PC-3 (cell line): ENCODE measurements around the gene DNAJC4. TPM values are rescaled to one million over a fixed set of nuclear protein-coding genes. Genes with fewer than 3 reads are reported as not detected.

Experiments used
- ATAC-seq: fragments of 200-7000 bp; cut with Tn5 transposase; 2 replicates; pipeline ENCODE4 v1.9.1; 2020; ENCODE audit warnings: mild to moderate bottlenecking, moderate library complexity
- BruUV-seq: library from RNA; stranded (reverse); fragments of 400-500 nt; replicated peaks from 2 replicates; lab custom pipeline; 2021; lab: Mats Ljungman, UMichigan
- CTCF ChIA-PET: fragments of 300-600 bp; sonication (Branson Sonifier 250); formaldehyde crosslinking; loops from one replicate; lab custom pipeline; 2022; ENCODE audit warnings: antibody characterized with exemption; lab: Charles Lee
- POLR2A ChIA-PET: fragments of 300-600 bp; sonication (Branson Sonifier 250); formaldehyde crosslinking; loops from one replicate; lab custom pipeline; 2022; ENCODE audit warnings: antibody characterized with exemption; ENCODE audit not compliant: unreplicated experiment; lab: Charles Lee
- DNase-seq: peaks from one replicate; pipeline ENCODE4 v3.0.0-alpha.2; 2015
- H2AFZ ChIP-seq: fragments of 300-600 bp; sonication (generic); 2 replicates; pipeline ENCODE4 v1.6.0; 2016; ENCODE audit warnings: antibody characterized with exemption, low read length
- H3F3A ChIP-seq: fragments of 300-600 bp; sonication (generic); one replicate; pipeline ENCODE4 v1.6.0; 2017; ENCODE audit warnings: antibody characterized with exemption, low read length, control low read depth, mild to moderate bottlenecking; ENCODE audit not compliant: unreplicated experiment
- H3K27ac ChIP-seq: fragments of 300-600 bp; sonication (generic); 2 replicates; pipeline ENCODE4 v1.5.1; 2016; ENCODE audit warnings: mild to moderate bottlenecking, low read length
- H3K27me3 ChIP-seq: fragments of 300-600 bp; sonication (generic); 2 replicates; pipeline ENCODE4 v1.6.1; 2016; ENCODE audit warnings: low read length, mixed read lengths
- H3K36me3 ChIP-seq: fragments of 300-600 bp; sonication (generic); 2 replicates; pipeline ENCODE4 v1.6.1; 2016; ENCODE audit warnings: low read depth, mixed run types, low read length, mixed read lengths
- H3K4me1 ChIP-seq: fragments of 300-600 bp; sonication (generic); 2 replicates; pipeline ENCODE4 v1.5.1; 2016; ENCODE audit warnings: low read length; ENCODE audit not compliant: insufficient read depth
- H3K4me2 ChIP-seq: fragments of 300-600 bp; sonication (generic); 2 replicates; pipeline ENCODE4 v1.6.0; 2016; ENCODE audit warnings: low read length
- H3K4me3 ChIP-seq: fragments of 300-600 bp; sonication (generic); 2 replicates; pipeline ENCODE4 v1.5.1; 2016; ENCODE audit warnings: mild to moderate bottlenecking, low read length, mixed read lengths
- H3K79me2 ChIP-seq: fragments of 300-600 bp; sonication (generic); 2 replicates; pipeline ENCODE4 v1.6.1; 2017; ENCODE audit warnings: low read length, mixed read lengths
- H3K9ac ChIP-seq: fragments of 300-600 bp; sonication (generic); 2 replicates; pipeline ENCODE4 v1.6.0; 2016; ENCODE audit warnings: mild to moderate bottlenecking, low read length
- H3K9me2 ChIP-seq: fragments of 300-600 bp; sonication (generic); replicated peaks from 2 replicates; pipeline ENCODE4 v1.6.1; 2016; ENCODE audit warnings: mixed run types, low read length, mixed read lengths
- H3K9me3 ChIP-seq: fragments of 300-600 bp; sonication (generic); 2 replicates; pipeline ENCODE4 v1.6.1; 2016; ENCODE audit warnings: low read length, mixed read lengths
- H4K20me1 ChIP-seq: fragments of 300-600 bp; sonication (generic); 2 replicates; pipeline ENCODE4 v1.6.1; 2016; ENCODE audit warnings: low read length, mixed read lengths
- CTCF ChIP-seq: fragments of 300-600 bp; sonication (generic); conservative IDR thresholded peaks from 2 replicates; pipeline ENCODE4 v1.5.1; 2017; ENCODE audit warnings: antibody characterized with exemption, low read depth, mild to moderate bottlenecking, low read length
- EZH2 ChIP-seq: fragments of 300-600 bp; sonication (generic); IDR thresholded peaks from one replicate; pipeline ENCODE4 v1.6.1; 2017; ENCODE audit warnings: antibody characterized with exemption, mild to moderate bottlenecking, low read length; ENCODE audit not compliant: unreplicated experiment
- EZH2phosphoT487 ChIP-seq: fragments of 300-600 bp; sonication (generic); IDR thresholded peaks from 2 replicates; pipeline ENCODE4 v1.6.1; 2018; ENCODE audit warnings: mild to moderate bottlenecking, antibody characterized with exemption, low read length, borderline replicate concordance
- intact Hi-C: fragments of 100-400 bp; cut with micrococcal nuclease; formaldehyde crosslinking; loops from 2 replicates; pipeline ENCODE4 v1.9.0; 2023
- total RNA-seq: library from RNA; depleted of rRNA; stranded (reverse); fragments of >200 nt; gene quantifications from 2 replicates; pipeline ENCODE4 v1.2.3, GENCODE V29; 2014

The DNAJC4 gene
- total RNA-seq, 1 experiment from 2014 or later = 25.4 TPM

- peaks cover 68% of the 10 kb centered on the region for H3K36me3 ChIP-seq
- H4K20me1 ChIP-seq = peaks cover 7% of the 10 kb centered on the region; the same call in 1 of the 2 replicates
Observed at GRCh38 chr11:64204080-64204440, 26.3 kb upstream of the DNAJC4 start.

GRCh38 chr11:64204464-64204989 lies 25.8 kb upstream of the DNAJC4 start:
- peaks cover 9% of the 10 kb centered on the region; the same call in 1 of the 2 replicates for H3K79me2 ChIP-seq
- CTCF ChIA-PET = interaction anchor here (0.5 to 1.6 kb wide), 17 partner anchors 9 to 151 kb away, joined by 3 to 15 read pairs (median 5); partner anchors contain the start of genes DNAJC4, FKBP2, NUDT22 and PRDX5
- peaks cover 4% of the 10 kb centered on the region for H3F3A ChIP-seq
- POLR2A ChIA-PET = interaction anchor here (0.7 to 1.1 kb wide), 2 partner anchors 19 to 121 kb away, joined by 6 to 10 read pairs; partner anchors contain the start of gene STIP1
- no peaks in the 10 kb centered on the region for H3K9me3 ChIP-seq
- H3K4me1 ChIP-seq = 0 out of 2 replicates have a peak, but pooled peaks cover 3% of the 10 kb centered on the region
- H3K9ac ChIP-seq = no peak overlapping the region
- H3K36me3 ChIP-seq = peaks cover 68% of the 10 kb centered on the region
- peak; percentile 73 for ATAC-seq
- no peaks in the 10 kb centered on the region for H3K27me3 ChIP-seq
- TF ChIP-seq EZH2 (no peak), CTCF (peak; percentile 96)
- H3K4me3 ChIP-seq = no peak overlapping the region
- no peaks in the 10 kb centered on the region for H3K9me2 ChIP-seq
- H2AFZ ChIP-seq = no peak overlapping the region
- peak; percentile 98 for DNase-seq
- BruUV-seq = no TSS peak
- intact Hi-C loops = loop anchor here (1.0 to 2.0 kb wide), 3 partner anchors 22 to 100 kb away; partner anchors contain the start of genes ESRRA, NUDT22, PLCB3 and TRPT1
- no peak overlapping the region for H3K27ac ChIP-seq
- H3K4me2 ChIP-seq = no peak overlapping the region
- peaks cover 7% of the 10 kb centered on the region; the same call in 1 of the 2 replicates for H4K20me1 ChIP-seq

More at GRCh38 chr11:64204080-64204440, 26.3 kb upstream of the DNAJC4 start:
- no peaks in the 10 kb centered on the region for H3K9me2 ChIP-seq
- ChIA-PET POLR2A (interaction anchor here (1.1 kb wide), 1 partner anchor 19 kb away, joined by 6 read pairs; the partner anchor contains the start of gene STIP1), CTCF (interaction anchor here (0.5 to 1.6 kb wide), 15 partner anchors 11 to 151 kb away, joined by 3 to 15 read pairs (median 5); partner anchors contain the start of genes DNAJC4, FKBP2, NUDT22 and PRDX5)
- no peak overlapping the region for H3K9ac ChIP-seq
- H2AFZ ChIP-seq = no peak overlapping the region
- TSS peak; percentile 61 for BruUV-seq
- H3K9me3 ChIP-seq = no peaks in the 10 kb centered on the region
- H3K4me2 ChIP-seq = no peak overlapping the region
- H3K4me1 ChIP-seq = 0 out of 2 replicates have a peak, but pooled peaks cover 3% of the 10 kb centered on the region
- H3F3A ChIP-seq = peaks cover 4% of the 10 kb centered on the region
- no peak overlapping the region for H3K27ac ChIP-seq
- TF ChIP-seq EZH2phosphoT487 = no peak
- no peak for TF ChIP-seq CTCF
- TF ChIP-seq EZH2 = no peak
- peaks cover 9% of the 10 kb centered on the region; the same call in 1 of the 2 replicates for H3K79me2 ChIP-seq
- ATAC-seq (no peak), DNase-seq (no peak)
- no peak overlapping the region for H3K4me3 ChIP-seq
- intact Hi-C loops = loop anchor here (1.0 to 2.0 kb wide), 3 partner anchors 22 to 101 kb away; partner anchors contain the start of genes ESRRA, NUDT22, PLCB3 and TRPT1
- H3K27me3 ChIP-seq = no peaks in the 10 kb centered on the region
